Fibroblast of pulmonary artery (primary cell): Measurements from ENCODE around the gene STAT5B.

Source experiments
- DNase-seq: peaks from one replicate; pipeline ENCODE4 v3.0.0-alpha.2; 2010; ENCODE audit warnings: low read depth
- H3K4me3 ChIP-seq: replicated peaks from 2 replicates; pipeline ENCODE4 v1.5.1; 2011; ENCODE audit warnings: low read depth, mild to moderate bottlenecking, control low read depth, low read length, moderate library complexity
- CTCF ChIP-seq: IDR thresholded peaks from 2 replicates; pipeline ENCODE4 v1.5.1; 2011; ENCODE audit warnings: mild to moderate bottlenecking, control low read depth, low read length, inconsistent platforms; ENCODE audit errors: missing control alignments

STAT5B gene

GRCh38 chr17:42155614-42156045, 120.6 kb downstream of the STAT5B start:
- peak overlapping the region; percentile 87 for H3K4me3 ChIP-seq
- DNase-seq = no peak

GRCh38 chr17:42153919-42154742, 122.1 kb downstream of the STAT5B start:
- peak overlapping the region; percentile 87 for H3K4me3 ChIP-seq
- no peak for TF ChIP-seq CTCF
- peak; percentile 45 for DNase-seq

More at GRCh38 chr17:42155614-42156045, 120.6 kb downstream of the STAT5B start:
- no peak for TF ChIP-seq CTCF
